CD4-positive, alpha-beta T cell treated with Interleukin-10 for 1 hour (primary cell): ENCODE data around the gene OTOP3.

ENCODE experiments used
- DNase-seq: peaks from one replicate; pipeline ENCODE4 v3.0.0-alpha.2; 2020

OTOP3 gene

GRCh38 chr17:74943808-74944522 lies 8.3 kb downstream of the OTOP3 start:
- DNase-seq = no peak

- DNase-seq = no peak
Observed at GRCh38 chr17:74945543-74945942, 9.8 kb downstream of the OTOP3 start.

- DNase-seq = no peak
Observed at GRCh38 chr17:74946641-74947040, 10.9 kb downstream of the OTOP3 start.

GRCh38 chr17:74947041-74947754 lies 11.5 kb downstream of the OTOP3 start:
- no peak for DNase-seq

GRCh38 chr17:74949455-74950115 lies 13.9 kb downstream of the OTOP3 start:
- DNase-seq = no peak

- DNase-seq = no peak
Observed at GRCh38 chr17:74950207-74950606, 14.5 kb downstream of the OTOP3 start.

- no peak for DNase-seq
Observed at GRCh38 chr17:74951065-74951464, 15.4 kb downstream of the OTOP3 start.

GRCh38 chr17:74951680-74952421 lies 16.2 kb downstream of the OTOP3 start:
- DNase-seq = no peak

GRCh38 chr17:74952431-74953133 lies 16.9 kb downstream of the OTOP3 start:
- no peak for DNase-seq

- no peak for DNase-seq
Observed at GRCh38 chr17:74953134-74953687, 17.5 kb downstream of the OTOP3 start.

GRCh38 chr17:74954115-74954514 lies 18.4 kb downstream of the OTOP3 start:
- DNase-seq = no peak

GRCh38 chr17:74954665-74955421 lies 19.1 kb downstream of the OTOP3 start:
- DNase-seq = no peak

GRCh38 chr17:74956093-74956492 lies 20.4 kb downstream of the OTOP3 start:
- DNase-seq = no peak

- peak; percentile 79 for DNase-seq
Observed at GRCh38 chr17:74957935-74958740, 22.4 kb downstream of the OTOP3 start.

- no peak for DNase-seq
Observed at GRCh38 chr17:74959826-74960515, 24.3 kb downstream of the OTOP3 start.

GRCh38 chr17:74960570-74961342 lies 25.1 kb downstream of the OTOP3 start:
- peak; percentile 57 for DNase-seq

- DNase-seq = peak; percentile 84
Observed at GRCh38 chr17:74961657-74962350, 26.1 kb downstream of the OTOP3 start.

- no peak for DNase-seq
Observed at GRCh38 chr17:74962622-74963394, 27.1 kb downstream of the OTOP3 start.
